HG03354 (cell line): ENCODE data around the gene ZFHX2.

Experiments
- ATAC-seq: cut with Tn5 transposase; IDR thresholded peaks from one replicate; pipeline ENCODE4 v1.9.1; 2021; ENCODE audit warnings: mild to moderate bottlenecking; ENCODE audit not compliant: unreplicated experiment, poor library complexity, severe bottlenecking

ZFHX2 gene

DNA sequence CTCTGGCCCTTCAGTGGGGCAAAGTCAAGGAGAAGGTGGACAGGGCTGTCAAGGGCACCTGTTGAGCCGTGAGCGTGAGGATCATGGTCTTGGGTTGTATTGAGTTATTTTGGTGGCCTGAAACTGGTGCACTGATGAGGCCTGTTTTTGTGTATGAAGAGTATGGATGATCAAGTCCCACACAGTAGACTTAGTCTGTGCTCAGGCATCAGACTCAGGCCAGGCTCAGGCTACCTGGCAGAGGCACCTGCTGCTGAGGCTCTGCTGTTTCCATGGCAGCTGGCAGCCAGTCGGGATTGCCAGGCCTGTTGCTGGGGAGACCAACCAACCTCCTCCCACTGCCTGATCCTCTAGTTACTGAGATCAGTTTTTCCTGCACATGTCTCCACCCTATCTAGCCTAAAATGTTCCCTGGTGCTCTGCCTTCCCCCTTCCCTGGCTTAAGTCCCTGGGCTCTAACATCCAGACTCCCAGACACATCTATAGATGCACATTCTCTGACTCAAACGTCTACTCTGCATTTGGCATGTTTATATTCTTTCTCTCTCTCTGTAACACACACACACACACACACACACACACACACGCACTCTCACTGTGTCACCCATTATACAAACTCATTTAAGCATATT lies 21.9 kb upstream of the ZFHX2 start:
- ATAC-seq: no peak

DNA sequence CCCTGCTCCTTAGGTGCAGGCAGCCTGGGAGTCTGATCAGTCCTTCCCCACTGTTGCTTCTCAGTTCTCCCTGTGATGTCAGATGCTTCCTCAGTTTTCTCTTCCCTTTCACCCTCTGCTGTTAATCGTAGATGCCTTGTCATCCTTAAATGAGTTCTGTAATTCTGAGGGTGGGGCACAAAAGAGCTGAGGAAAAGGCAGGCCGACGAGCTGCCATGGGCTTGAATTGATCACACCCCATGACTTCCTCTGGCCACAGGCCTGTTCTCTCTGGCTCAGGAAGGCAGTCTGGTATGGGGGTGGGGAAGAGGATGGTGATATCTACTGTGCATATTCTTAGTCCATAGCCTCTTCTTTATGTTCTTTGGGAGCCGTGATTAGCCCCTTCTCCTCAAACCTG lies 21.3 kb upstream of the ZFHX2 start:
- no peak for ATAC-seq

DNA sequence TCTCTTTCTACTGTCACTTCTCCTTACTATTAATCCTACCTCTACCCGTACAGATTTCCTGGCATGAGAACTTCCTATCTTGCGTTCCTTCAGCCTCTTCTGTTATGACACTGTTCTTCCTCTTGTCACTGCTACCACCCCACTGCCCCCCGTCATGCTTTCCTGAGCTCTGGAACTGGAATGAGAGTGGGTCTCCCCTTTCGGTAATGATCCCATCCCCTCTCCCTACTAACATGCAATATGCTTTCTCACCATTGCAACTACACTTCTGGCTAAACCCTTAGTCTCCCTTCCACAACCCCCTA lies 20.9 kb upstream of the ZFHX2 start:
- ATAC-seq: no peak

DNA sequence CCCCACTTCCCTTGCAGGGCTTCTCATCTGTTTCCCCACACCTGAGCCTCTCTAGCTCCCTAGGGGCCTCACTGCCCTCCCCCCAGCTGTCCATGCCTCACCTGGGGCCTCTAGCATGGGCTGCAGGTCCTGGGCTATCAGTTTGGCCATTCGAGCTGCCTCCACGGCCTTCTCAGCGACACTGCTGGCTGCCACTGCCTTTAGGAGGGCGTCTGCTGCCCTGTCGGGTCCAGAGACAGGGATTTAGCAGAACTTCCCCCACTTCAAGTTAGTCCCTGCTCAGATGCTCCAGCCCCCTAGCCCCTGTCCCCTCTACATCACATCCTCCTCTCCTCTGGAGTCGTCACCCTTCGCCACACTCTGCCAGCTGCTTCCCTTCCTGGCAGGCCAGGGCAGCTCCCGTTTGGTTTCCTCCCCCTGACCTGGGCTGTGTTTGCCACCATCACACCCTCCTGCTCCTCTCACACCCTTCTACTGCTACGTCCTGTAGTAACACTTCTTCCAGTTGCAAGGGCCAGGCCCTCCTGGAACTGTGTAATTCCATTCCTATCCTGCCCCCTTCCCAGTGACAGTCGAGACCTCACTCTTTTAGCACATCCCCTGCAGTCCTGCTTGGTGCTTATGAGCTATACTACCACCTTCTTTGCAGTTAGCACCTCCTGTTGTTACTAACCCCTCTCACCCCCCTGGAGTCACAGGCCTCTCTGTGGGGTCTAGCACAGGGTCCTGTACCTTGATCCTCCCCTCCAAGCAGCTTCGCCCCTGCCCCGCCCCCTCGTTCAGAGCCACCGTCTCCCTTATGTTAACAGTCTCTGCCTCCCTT lies 20.3 kb upstream of the ZFHX2 start:
- ATAC-seq: no peak

DNA sequence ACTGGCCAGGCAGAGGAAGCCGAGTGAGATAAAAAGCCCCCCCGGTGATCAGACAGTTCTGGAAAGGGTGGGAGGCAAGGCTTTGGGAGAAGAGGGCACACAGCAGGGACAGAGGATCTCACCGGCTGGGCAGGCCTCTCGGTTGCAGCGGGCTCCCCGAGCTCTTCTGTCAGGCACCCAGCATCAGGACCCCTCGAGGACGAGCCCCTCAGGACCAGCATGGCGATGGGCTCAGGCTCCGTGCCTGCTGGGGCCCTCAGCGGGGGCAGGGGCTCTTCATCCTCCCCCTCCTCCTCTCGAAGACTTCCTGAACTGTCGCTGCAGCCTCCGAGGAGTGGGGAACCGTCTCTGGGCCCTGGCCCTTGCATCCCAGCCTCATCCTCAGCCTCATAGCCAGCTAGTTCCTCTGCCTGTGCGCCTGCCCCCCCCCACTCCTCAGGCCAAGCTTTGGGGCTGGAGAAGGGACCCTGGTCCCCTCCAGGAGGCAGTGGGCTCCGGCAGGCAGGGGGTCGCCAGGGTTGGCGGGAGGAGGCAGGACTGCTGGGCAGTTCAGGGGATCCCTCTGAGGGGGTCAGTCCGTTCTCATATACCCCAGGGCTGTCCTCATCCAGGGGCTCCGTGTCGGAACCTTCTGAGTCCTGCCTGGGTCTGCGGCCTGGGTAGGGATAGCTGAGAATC lies 19.4 kb upstream of the ZFHX2 start:
- ATAC-seq: no peak

DNA sequence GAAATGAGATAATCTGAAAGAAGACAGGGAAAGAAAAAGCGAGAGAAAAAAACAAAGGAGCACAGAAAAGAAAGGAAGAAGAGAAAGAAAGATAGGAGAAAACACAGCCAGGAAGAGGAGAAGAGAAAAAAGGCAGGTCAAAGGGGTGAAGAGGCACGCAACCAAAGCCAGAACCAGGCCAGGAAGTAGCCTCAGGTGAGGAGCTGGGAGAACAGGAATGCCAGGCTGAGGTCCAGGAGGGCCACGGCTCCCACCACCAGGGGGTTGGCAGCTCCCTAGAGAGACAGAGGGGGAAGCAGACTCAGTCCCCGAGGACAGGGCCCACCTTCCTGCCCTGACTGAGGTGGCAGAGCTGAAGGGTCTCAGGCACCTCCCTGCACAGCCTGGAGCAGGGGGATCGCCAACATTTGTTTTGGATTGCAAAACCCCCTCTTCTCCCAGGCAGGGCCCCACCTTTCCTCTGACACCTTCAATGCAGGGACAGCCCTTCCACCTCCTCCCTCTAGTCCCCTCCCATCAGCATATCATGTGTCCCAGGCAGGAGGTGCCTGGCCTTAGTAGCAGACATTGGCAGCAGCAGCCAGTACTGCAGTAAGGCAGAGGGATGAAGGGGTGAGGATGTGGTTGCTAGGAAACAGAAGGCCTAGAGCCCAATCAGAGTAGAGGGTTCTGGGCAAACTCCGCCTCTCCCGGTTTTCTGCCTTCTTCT lies 18.0 kb upstream of the ZFHX2 start:
- no peak for ATAC-seq

DNA sequence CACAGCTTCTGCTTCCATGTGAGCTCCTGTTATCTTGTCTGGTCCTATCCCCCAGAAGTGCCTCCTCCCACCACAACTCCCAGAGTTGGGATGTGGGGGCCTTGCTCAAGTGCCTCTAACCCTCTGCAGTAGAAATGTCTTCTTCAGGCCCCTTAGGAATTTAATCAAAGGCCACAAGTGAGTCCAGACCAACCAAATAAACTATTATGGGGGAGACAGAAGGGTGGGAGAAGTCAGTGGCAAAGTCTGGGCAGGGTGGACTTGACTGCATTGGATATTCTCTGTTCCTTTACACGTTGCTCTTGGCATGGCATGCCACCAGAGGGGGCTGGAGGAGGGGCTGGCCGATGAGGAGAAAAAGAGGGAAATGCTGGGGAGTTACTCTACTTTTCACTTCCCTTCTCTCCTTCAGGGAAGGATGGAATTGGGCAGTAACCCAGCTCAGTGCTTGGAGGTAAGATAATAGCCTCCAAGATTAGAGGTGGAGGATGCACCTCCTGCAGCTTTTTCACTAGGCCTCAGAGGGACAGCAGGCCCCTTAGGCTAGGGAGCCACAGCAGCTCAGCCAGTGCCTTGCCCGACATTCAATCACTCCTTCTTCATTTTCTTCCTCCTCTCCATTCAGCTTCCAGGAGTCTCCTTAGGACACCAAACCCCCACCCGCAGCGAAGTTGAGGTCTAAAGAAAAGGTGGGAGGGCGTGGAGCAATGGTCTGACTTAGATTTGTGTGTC lies 17.2 kb upstream of the ZFHX2 start:
- no peak for ATAC-seq

DNA sequence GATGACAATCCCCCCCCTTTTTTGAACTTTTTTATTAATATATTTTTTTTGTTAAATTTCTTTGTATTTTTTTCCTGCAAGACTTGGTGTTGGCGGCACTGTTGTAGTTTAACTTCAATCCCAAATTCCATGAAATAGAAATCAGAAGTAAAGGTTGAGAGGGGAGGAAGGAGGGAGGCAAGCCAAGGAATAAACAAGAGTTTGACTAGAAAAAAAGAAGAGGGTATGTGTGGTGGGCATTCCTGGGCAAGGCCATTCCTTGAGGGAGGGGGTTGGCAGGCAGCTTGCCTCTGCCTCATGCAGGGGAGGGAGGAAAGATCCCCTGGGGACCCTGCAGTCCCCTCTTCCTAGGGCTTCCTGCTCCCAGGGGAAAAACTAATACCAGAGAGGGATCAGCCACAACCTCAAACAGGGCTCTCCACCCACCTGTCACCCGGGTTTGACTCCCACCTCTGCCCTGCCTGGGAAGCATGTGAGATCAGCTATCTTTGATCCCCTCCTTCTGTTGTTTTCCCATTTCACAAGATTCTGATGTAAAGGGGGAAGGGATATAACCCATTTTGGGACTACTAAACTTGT lies 16.5 kb upstream of the ZFHX2 start:
- ATAC-seq: no peak

DNA sequence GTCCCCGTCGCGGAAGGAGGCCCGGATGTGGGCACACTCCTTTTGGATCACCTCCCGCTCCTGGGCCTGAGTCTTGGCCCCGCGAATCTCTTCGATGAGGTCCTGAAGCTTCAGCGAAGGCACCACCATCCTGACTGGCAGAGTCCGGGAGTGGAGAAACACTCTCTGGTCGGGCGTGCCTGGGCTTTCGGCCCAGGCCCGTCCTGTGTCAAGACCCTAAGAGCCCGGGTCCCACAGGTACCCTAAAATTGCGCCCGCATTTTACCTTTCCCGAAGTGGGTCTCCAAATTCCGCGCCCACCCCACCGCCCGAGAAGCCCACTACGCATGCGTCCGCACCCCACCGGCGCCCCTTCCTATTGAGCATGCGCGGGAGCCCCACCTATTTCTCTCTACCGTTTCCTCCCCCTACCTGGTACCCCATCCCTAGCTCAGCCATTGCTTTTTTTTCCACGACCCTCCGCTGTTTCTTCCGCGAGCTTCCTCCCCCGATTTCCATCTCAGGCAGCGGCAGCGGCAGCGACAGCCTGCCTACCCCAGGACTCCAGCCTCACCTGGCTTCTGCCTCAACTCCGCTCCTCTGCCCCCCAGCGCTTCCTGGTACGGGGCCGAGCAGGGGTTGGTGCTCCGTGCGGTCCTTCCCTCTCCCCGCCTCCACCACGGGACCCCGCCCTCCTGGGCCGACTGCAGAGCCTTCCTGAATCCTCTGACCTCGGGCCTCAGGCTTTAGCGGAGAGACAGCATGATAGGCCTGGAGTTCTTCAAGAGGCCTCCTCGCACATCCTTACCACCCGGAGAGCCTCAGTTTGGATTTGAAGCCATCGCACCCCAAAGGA lies 15.8 kb upstream of the ZFHX2 start, which contains the start of gene AP1G2:
AP1G2 (minus strand) TSS at position 606 of the 835 bp plus-strand sequence; CDS start at position 129, 477 bp downstream.
- ATAC-seq: peak; percentile 88

DNA sequence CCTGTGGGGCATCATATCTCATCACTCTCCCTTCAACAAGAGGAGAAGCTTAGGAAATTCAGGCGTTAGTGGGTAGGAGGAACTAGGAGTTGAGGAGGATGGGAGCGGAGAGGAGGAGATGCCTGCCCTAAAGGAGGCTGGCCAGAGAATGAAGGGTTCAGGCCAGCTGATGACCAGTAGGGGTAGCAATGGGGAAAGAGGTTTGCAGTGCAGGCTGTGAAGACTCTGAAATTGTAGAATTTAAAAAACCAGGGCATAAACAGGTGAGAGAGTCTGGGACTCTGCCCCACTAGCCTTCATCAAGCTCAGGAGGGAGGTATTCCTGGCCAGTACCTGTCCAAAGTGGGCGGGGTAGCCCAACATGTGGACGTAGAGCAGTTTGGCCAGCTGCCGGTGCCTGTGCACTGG lies 15.2 kb upstream of the ZFHX2 start:
- ATAC-seq: no peak

DNA sequence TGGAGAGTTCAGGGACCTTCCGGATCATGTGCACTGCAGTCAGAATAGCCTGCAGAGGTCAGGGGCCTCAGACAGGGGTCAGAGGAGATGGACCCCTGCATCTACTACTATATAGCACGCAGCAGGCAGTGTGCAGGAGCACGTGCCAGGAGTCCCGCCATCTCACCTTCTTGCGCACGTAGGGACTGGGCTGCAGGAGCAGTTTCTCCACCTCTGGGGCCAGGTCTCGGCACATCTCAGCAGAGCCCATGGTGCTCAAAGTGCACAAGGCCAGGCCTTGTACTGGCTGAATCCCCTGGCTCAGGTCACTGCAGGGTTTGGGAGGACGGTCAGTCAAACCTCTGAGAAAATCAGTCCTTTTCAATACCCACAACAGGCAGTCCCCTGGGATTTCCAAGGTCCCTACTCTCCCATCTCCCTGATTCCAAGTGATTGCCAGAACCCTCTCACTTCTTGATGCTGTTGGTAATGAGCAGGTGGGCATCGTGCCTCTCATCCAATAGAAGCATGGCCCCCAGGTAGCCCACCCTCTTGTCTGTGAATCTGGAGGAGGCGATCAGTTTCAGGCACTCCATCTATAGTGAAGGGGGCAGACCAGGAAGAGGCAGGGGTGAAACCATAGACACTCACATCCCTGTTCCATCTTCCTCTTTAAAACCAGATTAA lies 14.7 kb upstream of the ZFHX2 start:
- no peak for ATAC-seq

DNA sequence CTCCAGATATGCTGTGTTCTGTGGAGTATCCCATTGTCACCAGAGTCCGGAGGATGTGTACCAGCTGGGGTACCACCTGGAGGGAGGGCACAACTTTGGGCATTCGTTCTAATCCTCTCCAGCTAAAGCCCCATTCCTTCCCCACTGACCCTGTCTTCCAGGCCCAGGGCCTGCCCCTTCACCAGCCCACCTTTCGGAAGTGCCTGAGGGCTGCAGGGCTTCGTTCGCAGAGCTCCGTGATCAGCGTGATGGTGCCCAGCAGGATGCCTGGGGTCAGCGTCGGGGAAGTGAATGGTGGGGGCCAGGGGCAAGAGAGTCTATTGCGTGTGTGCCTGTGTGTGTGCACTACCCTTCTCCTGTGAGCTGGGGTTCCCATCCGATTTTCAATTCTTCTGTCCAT lies 14.1 kb upstream of the ZFHX2 start:
- no peak for ATAC-seq

DNA sequence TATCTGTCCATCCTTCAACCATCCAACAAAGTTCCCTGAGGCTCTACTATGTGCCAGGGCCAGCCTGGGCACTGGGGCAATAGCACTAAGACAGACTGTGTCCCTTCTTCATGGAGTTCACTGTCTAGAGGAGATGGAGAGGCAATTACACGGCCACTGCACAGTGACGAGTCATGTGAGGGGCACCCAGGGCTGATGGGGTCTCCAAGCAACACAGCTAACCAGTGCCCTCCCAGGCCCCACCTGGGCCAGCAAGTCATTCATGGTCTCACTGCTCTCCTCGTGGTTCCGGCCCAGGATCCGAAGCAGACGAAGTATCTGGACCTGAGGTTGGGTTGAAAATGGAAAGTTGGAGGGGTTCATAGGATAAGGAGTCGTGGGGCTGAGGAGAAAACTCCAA lies 13.3 kb upstream of the ZFHX2 start:
- no peak for ATAC-seq

DNA sequence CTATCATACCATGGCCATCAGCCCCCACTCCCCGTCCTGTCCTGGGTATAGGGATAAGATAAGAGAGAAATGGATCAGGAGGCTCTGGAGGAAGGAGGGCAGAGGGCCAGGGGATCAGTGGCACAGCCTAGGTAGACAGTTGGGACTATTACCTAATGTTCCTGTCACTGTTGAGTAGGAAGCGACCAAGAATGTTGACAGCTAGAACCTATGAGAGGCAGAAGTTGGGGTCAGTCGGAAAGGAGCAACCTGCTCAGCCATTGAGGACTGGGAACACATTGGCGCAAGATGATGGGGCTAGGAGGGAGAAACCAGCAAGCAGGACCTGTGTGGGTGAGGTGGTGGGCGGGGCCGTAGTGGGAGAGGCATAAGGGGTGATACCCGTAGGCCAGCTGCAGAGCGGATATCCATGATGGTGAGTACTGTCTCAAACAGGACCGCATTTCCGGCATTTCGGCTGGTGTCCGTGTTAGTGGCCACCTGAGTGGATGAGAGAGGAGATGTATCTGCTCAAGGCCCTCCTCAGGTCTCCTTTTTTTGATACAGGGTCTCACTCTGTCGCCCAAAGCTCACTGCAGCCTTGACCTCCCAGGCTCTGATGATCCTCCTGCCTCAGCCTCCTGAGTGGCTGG lies 12.7 kb upstream of the ZFHX2 start:
- ATAC-seq: no peak

DNA sequence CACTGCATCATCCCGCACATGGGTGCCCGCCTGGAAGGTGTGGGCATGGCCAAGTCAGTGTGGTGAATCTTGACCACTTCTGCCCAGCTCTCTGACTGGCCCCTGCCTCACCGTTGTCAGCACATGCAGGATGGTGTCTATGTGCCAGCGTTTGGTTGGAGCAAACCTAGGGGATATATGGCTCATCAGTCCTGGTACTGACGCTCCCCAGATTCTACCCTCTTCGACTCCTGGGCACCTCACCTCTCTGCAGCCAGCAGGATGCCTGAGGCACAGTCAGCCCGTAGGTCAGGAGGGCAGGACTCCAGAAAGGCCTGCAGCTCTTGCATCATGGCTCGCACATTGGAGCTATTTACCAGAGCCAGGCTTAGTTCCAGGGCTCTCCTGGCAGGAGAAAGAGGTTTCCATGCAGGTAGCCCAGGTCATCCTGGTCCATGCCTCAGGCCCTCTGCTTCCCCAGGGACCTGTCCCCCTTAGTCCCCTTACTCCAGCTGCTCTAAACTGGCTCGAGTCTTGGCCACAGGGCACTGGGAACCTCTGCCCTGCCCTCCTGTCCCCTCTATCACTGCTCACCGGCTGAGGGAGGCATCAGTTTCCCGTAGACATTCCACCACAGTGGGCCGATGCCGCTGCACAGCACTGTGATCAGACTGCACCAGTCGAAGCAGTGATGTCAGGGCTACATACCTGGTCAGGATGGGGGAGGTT lies 12.1 kb upstream of the ZFHX2 start:
- ATAC-seq: no peak

DNA sequence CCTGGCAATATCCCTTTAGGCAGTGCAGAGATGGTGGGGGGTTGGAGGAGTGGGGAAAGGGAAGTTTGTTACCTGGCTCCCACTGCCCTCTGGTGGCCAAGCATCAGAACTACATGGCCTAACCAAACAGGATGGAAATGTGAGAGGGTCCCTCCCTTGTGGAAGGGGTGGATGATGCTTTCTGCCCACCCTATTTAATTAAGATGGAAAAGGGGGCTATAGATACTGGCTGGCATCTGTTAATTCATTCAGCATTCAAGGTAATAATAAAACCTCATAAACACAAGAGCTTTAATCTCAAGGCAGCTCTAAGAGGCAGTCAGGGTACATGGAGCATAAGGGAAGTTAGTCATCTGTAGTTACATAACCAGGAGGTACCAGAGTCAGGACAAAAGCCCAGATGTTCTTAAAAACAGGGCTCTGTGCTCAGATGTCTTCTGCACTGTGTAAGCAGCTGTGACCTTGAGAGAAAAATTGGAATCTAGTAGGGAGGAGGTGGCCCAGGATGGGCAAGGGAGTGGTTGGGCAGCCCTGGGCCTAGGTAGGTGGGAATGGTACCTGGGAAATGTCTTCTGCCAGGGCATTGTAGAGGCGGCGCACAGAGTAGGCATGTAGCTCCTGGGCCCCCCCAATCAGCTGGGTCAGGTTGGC lies 11.4 kb upstream of the ZFHX2 start:
- no peak for ATAC-seq
